Ishikawa (cell line): ENCODE results near the gene CD4.

Experiments
- CEBPB ChIP-seq: IDR thresholded peaks from 2 replicates; pipeline ENCODE4 v1.6.1; 2012
- CREB1 ChIP-seq: IDR thresholded peaks from 2 replicates; pipeline ENCODE4 v1.6.1; 2012; ENCODE audit warnings: low read depth
- EGR1 ChIP-seq: IDR thresholded peaks from 2 replicates; pipeline ENCODE4 v1.6.1; 2012
- EP300 ChIP-seq: IDR thresholded peaks from 2 replicates; pipeline ENCODE4 v1.6.1; 2012; ENCODE audit warnings: borderline replicate concordance
- FOXM1 ChIP-seq: IDR thresholded peaks from 2 replicates; pipeline ENCODE4 v1.6.1; 2012; ENCODE audit warnings: low read depth, borderline replicate concordance
- NFIC ChIP-seq: IDR thresholded peaks from 2 replicates; pipeline ENCODE4 v1.6.1; 2012
- RAD21 ChIP-seq: IDR thresholded peaks from 2 replicates; pipeline ENCODE4 v1.6.1; 2012; ENCODE audit warnings: low read depth
- TAF1 ChIP-seq: IDR thresholded peaks from 2 replicates; pipeline ENCODE4 v1.6.1; 2012; ENCODE audit warnings: low read depth, mild to moderate bottlenecking
- TCF12 ChIP-seq: IDR thresholded peaks from 2 replicates; pipeline ENCODE4 v1.6.1; 2012; ENCODE audit warnings: low read depth
- TEAD4 ChIP-seq: IDR thresholded peaks from 2 replicates; pipeline ENCODE4 v1.6.1; 2012
- YY1 ChIP-seq: IDR thresholded peaks from 2 replicates; pipeline ENCODE4 v1.6.1; 2012; ENCODE audit warnings: low read depth
- ZBTB7A ChIP-seq: IDR thresholded peaks from 2 replicates; pipeline ENCODE4 v1.6.1; 2012; ENCODE audit warnings: low read depth
- TF ChIP-seq, protein P1 (sequence below): IDR thresholded peaks from 2 replicates; pipeline ENCODE4 v1.6.1; 2012; ENCODE audit warnings: low read depth, mild to moderate bottlenecking
- TF ChIP-seq, protein P2 (sequence below): IDR thresholded peaks from 2 replicates; pipeline ENCODE4 v1.6.1; 2012
- TF ChIP-seq, protein P3 (sequence below): IDR thresholded peaks from 2 replicates; pipeline ENCODE4 v1.6.1; 2012

CD4 gene

GRCh38 chr12:6817098-6817497 is 27.8 kb downstream of the CD4 start:
- TF ChIP-seq, protein P1, sequence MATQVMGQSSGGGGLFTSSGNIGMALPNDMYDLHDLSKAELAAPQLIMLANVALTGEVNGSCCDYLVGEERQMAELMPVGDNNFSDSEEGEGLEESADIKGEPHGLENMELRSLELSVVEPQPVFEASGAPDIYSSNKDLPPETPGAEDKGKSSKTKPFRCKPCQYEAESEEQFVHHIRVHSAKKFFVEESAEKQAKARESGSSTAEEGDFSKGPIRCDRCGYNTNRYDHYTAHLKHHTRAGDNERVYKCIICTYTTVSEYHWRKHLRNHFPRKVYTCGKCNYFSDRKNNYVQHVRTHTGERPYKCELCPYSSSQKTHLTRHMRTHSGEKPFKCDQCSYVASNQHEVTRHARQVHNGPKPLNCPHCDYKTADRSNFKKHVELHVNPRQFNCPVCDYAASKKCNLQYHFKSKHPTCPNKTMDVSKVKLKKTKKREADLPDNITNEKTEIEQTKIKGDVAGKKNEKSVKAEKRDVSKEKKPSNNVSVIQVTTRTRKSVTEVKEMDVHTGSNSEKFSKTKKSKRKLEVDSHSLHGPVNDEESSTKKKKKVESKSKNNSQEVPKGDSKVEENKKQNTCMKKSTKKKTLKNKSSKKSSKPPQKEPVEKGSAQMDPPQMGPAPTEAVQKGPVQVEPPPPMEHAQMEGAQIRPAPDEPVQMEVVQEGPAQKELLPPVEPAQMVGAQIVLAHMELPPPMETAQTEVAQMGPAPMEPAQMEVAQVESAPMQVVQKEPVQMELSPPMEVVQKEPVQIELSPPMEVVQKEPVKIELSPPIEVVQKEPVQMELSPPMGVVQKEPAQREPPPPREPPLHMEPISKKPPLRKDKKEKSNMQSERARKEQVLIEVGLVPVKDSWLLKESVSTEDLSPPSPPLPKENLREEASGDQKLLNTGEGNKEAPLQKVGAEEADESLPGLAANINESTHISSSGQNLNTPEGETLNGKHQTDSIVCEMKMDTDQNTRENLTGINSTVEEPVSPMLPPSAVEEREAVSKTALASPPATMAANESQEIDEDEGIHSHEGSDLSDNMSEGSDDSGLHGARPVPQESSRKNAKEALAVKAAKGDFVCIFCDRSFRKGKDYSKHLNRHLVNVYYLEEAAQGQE: no peak
- TF ChIP-seq ZBTB7A (no peak), TAF1 (no peak)

DNA sequence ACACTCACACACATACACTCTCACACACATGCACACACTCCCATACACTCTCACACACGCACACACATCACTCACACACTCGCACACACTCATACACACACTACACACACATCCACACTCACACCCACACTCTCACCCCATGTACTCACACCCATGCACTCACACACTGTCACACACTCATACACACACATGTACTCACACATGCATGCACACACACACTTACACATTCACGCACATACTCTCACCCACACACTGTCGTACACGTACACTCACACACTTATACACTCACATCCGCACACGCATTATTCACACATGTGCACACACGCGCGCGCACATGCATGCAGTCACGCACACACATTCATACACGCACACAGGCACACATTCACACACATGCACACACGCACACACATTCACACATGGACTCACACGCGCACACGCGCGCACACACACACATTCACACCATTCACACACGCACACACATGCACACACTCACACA is 28.4 kb downstream of the CD4 start:
- TF ChIP-seq FOXM1 (no peak), NFIC (no peak), TAF1 (no peak), YY1 (no peak), EP300 (no peak), CREB1 (no peak), CEBPB (no peak), RAD21 (no peak)
- TF ChIP-seq, protein P2, sequence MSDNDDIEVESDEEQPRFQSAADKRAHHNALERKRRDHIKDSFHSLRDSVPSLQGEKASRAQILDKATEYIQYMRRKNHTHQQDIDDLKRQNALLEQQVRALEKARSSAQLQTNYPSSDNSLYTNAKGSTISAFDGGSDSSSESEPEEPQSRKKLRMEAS: no peak

DNA sequence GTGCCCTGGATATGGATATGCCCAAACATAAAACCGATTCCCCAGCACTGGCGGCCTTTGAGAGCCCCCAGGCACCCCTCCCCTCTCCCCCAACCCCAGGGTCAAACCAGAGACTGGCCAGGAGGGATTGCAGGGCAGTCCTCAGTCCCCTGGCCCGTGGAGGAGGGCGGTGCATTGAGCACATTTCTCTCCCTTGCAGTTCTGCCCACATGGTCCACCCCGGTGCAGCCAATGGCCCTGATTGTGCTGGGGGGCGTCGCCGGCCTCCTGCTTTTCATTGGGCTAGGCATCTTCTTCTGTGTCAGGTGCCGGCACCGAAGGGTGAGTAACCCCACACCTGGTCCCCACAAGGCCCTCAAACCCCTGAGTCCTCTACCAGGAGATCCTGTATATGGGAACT is 28.9 kb downstream of the CD4 start:
- TF ChIP-seq FOXM1: no peak
- TF ChIP-seq, protein P3, sequence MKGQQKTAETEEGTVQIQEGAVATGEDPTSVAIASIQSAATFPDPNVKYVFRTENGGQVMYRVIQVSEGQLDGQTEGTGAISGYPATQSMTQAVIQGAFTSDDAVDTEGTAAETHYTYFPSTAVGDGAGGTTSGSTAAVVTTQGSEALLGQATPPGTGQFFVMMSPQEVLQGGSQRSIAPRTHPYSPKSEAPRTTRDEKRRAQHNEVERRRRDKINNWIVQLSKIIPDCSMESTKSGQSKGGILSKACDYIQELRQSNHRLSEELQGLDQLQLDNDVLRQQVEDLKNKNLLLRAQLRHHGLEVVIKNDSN: peak; percentile 77

DNA sequence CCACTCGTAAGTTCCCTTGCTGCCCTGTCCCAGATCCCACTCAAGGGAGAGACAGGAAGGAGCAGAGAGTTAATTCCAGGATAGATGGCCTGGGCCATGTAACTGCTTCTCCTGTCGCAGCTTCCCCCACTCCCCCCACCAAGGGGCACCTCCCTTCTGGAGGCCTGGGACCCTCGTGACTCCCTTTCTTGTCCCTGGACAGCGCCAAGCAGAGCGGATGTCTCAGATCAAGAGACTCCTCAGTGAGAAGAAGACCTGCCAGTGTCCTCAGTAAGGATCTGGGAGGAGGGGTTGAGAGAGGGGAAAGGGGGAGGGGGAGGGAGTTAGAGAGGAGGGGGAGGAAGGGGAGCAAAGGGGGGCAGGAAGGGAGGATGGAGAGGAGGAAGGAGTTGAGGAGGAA is 29.3 kb downstream of the CD4 start:
- TF ChIP-seq, protein P2: no peak
- TF ChIP-seq CEBPB (no peak), ZBTB7A (no peak), EP300 (no peak), EGR1 (no peak), TAF1 (no peak), TCF12 (no peak), RAD21 (no peak), FOXM1 (no peak), NFIC (no peak), TEAD4 (no peak), CREB1 (no peak)

DNA sequence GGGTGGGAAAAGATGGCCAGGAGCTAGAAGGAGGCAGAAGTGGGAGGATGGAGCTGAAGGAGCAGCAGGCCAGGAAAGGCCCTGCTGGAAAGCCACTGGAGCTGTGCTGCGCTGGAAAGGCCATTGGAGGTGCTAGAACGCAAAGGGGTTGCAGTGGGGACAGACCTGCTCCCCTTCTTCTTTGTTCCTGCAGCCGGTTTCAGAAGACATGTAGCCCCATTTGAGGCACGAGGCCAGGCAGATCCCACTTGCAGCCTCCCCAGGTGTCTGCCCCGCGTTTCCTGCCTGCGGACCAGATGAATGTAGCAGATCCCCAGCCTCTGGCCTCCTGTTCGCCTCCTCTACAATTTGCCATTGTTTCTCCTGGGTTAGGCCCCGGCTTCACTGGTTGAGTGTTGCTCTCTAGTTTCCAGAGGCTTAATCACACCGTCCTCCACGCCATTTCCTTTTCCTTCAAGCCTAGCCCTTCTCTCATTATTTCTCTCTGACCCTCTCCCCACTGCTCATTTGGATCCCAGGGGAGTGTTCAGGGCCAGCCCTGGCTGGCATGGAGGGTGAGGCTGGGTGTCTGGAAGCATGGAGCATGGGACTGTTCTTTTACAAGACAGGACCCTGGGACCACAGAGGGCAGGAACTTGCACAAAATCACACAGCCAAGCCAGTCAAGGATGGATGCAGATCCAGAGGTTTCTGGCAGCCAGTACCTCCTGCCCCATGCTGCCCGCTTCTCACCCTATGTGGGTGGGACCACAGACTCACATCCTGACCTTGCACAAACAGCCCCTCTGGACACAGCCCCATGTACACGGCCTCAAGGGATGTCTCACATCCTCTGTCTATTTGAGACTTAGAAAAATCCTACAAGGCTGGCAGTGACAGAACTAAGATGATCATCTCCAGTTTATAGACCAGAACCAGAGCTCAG is 30.0 kb downstream of the CD4 start:
- TF ChIP-seq TEAD4 (no peak), TCF12 (no peak), CREB1 (no peak), CEBPB (no peak), RAD21 (no peak), ZBTB7A (no peak), NFIC (no peak), TAF1 (no peak), YY1 (no peak), FOXM1 (no peak), EGR1 (no peak), EP300 (no peak)
- TF ChIP-seq, protein P1: no peak
- TF ChIP-seq, protein P2: no peak
- TF ChIP-seq, protein P3: no peak

GRCh38 chr12:6820166-6820565 is 30.8 kb downstream of the CD4 start:
- TF ChIP-seq TEAD4: no peak
- TF ChIP-seq, protein P3: no peak
- no peak for TF ChIP-seq CREB1
- TF ChIP-seq RAD21: no peak
- TF ChIP-seq, protein P1: no peak
- TF ChIP-seq, protein P2: no peak
- no peak for TF ChIP-seq NFIC
- TF ChIP-seq YY1: no peak
- no peak for TF ChIP-seq EP300
- TF ChIP-seq FOXM1: no peak
- no peak for TF ChIP-seq EGR1
- no peak for TF ChIP-seq ZBTB7A
- no peak for TF ChIP-seq TCF12
- no peak for TF ChIP-seq TAF1
- TF ChIP-seq CEBPB: no peak
